ENCODE measurements around the gene HPX.

GRCh38 chr11:6448574-6448973 lies 7.8 kb upstream of the HPX start:
- TF ChIP-seq CTCF (IDR thresholded peaks at IDR 0.05) (no peak), POLR2A (IDR thresholded peaks at IDR 0.05) (no peak)

Data from adrenal gland (tissue), 5 donors.